Measurements from ENCODE around the gene SLFN11.
"Not testable (repeated sequence)": the region's sequence is repeated elsewhere in the genome, so short reads cannot be mapped to it uniquely, and the experiment has no call there.

The SLFN11 gene

GRCh38 chr17:35361027-35361426, 12.4 kb downstream of the SLFN11 start:
- DNase-seq (ENCODE audit: low read depth in 2 of 2): no peak

DNA sequence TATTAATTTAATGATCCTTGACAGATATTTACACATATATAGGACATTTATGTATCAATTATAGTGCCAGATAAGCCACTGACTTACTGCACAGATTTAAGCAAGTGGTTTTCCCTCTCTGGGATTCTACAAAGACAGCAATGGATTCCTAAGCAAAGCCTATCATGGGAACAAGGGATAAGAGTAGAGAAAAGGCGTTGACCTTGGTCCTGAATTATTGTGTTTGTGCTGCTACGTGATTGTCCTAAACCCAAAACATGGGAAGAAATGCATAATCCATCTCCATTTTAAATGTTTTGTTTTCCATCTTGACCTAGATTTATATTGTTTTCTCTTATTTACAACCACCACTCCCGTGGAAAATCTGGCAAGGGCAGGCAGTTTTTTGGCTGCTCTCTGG, 14.0 kb downstream of the SLFN11 start:
- no peak for DNase-seq (ENCODE audit: low read depth in 2 of 2)

DNA sequence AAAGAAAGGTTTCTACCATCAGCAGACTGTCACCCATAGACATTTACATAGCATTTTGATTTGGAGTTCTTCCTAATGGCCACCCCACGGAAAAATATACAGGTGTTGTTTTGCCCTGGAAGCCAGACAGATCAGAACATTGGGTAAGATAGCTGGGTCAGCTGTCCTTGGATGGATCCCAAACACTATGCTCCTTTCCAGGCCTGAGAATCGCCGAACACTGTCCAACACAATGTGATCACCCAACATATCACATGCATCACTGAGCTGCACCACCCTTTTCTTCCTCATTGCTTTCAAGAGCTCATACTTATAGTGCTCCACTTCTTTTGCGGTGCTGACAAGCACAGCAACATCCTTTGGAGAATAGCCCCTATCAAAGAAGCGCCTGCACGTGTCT, 21.1 kb downstream of the SLFN11 start:
- no peak for DNase-seq (ENCODE audit: low read depth in 2 of 2)

- DNase-seq (ENCODE audit: low read depth in 2 of 2): no peak
Measured at GRCh38 chr17:35350493-35350892, 22.9 kb downstream of the SLFN11 start.

DNA sequence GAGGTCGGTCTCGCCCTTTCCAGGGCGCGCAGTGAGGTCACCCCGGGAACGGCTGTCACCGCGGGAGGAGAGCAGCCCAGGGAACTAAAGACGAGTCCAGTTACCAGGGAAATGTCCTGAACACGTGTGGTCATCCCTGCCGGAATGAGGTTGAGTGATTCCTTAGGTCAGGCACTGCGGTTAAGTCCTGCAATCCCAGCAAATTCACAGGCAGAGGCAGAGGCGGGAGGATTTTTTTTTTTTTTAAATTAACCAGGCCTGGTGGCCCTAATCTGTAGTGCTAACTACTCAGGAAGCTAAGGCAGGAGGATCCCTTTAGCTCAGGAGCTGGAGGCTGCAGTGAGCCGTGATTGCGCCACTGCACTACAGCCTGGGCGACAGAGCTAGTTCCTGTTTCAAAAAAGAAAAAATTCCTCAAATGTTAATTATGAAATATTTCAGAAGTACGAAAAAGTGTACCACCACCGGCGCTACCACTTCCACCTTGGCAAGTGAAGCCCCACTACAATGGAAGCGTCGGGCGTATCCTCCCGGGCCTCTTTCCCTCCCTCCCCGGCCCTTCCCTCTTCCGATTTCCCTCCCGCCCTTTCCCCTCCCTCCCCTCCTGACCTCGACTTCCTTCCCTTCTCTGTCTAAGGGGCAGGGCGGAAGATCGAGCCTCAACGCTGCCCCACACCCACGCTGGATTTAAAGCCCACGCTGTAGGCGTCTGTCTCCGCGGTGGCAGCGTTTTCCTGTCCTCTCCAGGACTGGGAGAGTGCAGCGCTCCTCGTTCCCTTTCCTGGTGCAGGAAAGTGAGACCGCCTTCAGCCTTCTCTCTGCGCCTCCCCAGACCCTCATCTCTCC, 27.3 kb downstream of the SLFN11 start:
- no peak for DNase-seq (ENCODE audit: low read depth in 2 of 2)

DNA sequence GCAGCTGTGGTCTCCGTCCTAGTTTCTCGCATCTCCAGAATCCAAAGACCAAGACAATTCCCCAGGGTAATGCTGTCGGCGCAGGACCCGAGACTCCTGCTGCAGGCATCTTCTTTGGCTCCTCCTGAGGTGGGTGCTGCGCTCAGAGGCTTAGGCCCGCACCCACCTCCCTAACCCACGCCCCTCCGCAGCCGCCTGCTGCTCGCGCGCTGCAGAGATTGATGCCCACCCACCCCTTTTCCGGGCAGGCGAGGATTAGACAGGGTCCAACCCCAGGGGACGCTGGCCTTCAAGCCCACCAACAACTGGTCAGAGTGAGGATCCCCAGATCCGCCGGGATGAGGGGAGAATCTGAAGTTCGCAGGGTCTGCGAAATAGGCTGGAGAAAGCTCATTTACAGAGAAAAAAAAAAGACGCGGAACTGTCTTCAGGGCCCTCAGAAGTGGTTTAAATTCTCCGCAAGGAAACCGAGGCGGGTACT, 27.9 kb downstream of the SLFN11 start:
- no peak for DNase-seq (ENCODE audit: low read depth in 2 of 2)

DNA sequence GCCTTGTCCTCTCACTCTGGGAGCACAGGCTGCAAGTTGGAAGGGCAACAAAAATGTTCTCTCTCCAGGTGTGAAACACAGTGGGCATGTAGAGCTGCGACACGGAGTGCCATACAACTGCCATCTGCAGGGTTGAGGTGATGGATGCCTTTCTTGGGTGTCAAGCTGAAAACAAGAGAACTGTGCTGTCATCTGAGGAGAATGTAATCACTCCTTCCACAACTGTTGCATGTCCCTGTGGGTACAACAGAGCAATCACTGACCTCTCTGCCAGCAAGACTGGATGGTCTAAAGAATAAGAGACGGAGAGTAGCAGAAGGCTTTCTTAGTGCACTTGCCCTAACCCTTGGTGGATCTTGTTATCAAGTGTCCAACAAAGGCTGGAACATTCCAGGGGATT, 29.2 kb downstream of the SLFN11 start:
- no peak for DNase-seq (ENCODE audit: low read depth in 2 of 2)

DNA sequence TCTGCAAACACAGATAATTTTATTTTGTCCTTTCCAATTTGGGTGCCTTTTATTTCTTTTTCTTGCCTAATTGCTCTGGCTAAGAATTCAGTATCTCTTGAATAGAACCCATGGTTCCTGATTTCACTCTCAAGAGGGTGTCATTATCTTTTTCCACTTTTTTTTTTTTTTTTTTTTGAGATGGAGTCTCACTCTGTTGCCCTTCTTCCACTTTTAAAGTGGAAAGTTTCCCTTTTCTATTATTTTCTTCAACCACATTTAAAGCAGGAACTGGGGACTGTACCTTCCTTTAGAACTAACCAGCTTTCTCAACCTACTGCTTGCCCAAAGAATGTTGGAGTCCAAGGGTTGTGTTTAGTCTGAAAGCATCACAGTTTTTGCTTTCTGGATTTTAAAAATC, 31.1 kb downstream of the SLFN11 start:
- DNase-seq (ENCODE audit: low read depth in 2 of 2): no peak

DNA sequence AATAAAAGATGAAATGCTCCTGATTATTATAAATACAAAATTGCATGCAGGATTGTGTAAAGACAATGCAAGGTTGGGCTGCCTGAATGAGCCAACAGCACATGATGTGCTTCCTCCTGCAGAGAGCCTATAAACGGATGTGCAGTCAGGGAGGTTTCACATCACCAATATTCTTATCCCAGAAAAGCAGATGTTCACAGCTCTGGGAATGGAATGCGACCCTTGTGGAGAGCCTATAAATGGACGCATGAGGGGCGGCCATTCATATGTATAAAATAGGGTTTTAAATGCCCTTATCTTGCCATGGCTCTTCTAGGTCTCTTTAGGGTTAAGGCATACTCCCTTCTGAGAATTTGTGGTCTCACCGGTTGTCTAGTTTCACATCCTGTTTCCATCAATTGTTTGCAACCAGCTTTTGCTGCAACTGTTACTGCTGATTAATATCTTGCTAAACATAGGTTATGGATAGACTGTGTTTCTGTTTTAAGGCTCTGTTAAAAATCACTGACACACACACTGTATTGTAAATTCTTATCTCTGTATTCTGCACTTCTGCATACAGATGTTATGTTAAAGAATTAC, 31.9 kb downstream of the SLFN11 start:
- no peak for DNase-seq (ENCODE audit: low read depth in 2 of 2)

DNA sequence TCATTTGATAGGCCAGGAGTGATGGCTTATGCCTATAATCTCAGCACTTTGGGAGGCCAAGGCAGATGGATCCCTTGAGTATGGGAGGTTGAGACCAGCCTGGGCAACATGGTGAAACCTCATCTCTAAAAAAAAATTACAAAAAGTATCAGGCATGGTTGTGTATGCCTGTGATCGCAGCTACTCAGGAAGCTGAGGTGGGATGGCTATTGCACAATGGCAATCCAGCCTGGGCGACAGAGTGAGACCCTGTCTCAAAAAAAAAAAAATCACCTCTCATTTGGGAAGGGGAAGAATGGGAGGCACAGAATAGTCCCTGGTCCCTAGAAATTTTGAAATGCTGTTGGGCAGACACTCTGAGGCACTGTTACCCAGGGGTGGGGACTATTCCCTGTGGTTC, 35.2 kb downstream of the SLFN11 start:
- no peak for DNase-seq (ENCODE audit: low read depth in 2 of 2)

GRCh38 chr17:35337364-35337763, 36.1 kb downstream of the SLFN11 start:
- DNase-seq (ENCODE audit: low read depth in 2 of 2): no peak

DNA sequence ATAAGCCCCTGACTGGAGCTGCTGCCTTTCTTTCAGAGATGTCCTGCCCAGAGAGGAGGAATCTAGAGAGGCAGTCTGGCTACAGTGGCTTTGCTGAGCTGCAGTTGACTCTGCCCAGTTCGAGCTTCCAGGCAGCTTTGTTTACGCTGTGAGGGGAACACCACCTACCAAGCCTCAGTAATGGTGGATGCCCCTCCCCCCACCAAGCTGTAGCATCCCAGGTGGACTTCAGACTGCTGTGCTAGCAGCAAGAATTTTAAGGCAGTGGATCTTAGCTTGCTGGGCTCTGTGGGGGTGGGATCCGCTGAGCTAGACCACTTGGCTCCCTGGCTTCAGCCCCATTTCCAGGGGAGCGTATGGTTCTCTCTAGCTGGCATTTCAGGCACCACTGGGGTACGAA, 39.8 kb downstream of the SLFN11 start:
- not testable (repeated sequence) for DNase-seq (ENCODE audit: low read depth in 2 of 2)

DNA sequence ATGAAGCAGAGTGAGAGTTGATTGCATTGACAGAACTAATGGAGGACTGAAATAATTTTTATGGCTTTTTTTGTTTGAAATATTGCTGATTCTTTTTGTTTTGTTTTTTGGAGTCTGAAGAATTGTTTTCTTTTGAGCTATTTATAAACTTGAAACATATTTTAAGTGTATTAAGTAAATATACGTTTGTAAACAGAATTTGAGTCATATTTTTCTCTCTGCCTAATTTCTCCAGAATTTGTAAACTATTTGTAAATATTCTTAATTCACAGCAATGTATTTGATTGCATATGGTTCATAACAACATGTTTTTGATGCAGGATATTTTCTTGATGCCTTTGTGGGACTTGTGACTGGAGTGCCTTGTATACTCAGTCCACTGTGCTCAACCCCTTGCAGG, 50.7 kb downstream of the SLFN11 start:
- DNase-seq (ENCODE audit: low read depth in 2 of 2): no peak

- DNase-seq (ENCODE audit: low read depth in 2 of 2): no peak
Measured at GRCh38 chr17:35315971-35316370, 57.5 kb downstream of the SLFN11 start.

DNA sequence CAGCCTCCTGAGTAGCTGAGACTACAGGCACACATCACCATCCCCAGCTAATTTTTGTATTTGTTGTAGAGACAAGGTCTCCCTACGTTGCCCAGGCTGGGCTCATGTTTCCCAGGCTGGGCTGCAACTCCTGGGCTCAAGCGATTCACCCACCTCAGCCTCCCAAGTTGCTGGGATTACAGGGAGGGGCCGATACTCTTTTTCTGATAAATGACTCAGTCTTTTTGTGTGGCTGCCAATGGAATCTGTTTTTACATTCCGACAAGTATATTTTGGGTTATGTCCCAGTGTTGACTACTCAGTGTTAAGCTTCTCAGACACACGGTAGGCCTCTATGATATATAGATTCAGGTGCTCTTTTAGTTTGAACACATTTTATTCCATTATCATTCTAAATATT, 58.1 kb downstream of the SLFN11 start:
- no peak for DNase-seq (ENCODE audit: low read depth in 2 of 2)

- no peak for DNase-seq (ENCODE audit: low read depth in 2 of 2)
Measured at GRCh38 chr17:35314415-35315216, 58.8 kb downstream of the SLFN11 start.

- no peak for DNase-seq (ENCODE audit: low read depth in 2 of 2)
Measured at GRCh38 chr17:35313875-35314409, 59.5 kb downstream of the SLFN11 start.

DNA sequence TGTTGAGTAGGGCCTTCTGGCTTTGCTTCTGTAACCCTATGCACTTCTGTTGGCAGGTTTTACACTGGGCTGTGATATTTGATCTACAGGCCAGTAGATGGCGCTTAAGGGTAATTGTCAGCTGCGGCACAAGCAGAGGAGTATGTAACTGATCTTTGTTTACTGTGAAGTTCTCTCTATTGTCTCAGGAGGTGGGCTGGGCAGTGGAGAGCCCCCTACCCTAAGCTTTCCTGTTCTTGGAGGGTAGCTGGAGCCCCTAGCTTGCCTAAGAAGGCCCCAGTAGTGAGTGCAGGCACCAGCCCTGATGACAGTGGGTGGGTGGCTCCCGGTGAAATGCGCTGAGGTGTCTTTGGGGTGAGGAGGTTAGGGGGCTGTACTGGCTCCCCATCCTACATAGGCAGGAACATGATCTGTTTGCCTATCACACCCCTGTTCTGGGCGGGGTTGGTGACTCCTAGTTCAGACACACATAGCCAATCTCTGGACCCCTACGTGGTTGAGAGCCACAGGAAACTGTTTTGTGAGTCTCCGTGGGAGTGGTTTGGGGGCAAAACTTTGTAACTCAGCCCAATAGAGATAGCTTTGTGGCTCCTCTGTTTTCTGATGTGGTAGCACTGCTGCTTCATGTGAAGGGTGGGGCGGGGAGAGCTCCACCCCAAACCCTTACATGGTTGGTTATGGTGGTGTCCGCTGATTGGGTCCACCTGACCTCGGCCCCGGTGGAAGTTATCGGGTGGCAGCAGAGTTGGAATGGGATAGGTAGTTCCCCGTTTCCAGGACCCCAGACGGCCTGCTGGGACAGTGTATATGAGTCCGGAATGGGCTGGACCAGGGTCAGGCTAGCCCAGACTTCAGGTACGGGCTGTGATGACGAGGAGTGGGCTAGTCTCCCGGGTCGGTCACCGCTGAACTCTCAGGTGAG, 60.4 kb downstream of the SLFN11 start:
- DNase-seq (ENCODE audit: low read depth in 2 of 2): peak; percentile 65 to 85

DNA sequence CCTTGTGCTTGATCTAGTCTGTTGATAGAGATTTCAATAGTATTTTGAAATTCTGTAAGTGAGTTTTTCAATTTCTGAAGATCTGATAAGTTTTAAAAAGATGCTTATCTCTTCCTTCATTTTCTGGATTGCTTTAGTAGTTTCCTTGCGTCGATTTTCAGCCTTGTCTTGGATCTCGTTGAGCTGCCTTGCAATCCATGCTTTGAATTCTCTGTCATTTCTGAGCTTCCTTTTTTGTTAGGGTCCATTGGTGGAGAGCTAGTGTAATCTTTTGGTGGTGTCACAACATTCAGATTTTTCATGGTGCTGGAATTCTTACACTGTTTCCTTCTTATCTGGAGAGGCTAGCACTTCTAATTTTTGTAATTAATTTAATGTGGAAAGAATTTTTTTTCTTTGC, 61.1 kb downstream of the SLFN11 start:
- DNase-seq (ENCODE audit: low read depth in 2 of 2): no peak

DNA sequence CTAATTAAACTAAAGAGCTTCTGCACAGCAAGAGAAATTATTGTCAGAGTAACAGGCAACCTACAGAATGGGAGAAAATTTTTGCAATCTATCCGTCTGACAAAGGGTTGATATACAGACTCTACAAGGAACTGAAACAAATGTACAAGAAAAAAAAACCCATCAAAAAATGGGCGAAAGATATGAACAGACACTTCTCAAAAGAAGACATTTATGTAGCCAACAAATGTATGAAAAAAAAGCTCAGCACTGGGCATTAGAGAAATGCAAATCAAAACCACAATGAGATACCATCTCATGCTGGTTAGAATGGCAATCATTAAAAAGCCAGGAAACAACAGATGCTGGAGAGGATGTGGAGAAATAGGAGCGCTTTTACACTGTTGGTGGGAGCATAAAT, 64.1 kb downstream of the SLFN11 start:
- DNase-seq (ENCODE audit: low read depth in 2 of 2): not testable (repeated sequence)
